Fibroblast of skin of left quadriceps (primary cell): ENCODE data around the gene TAP1.
"Not testable (repeated sequence)": the region's sequence is repeated elsewhere in the genome, so short reads cannot be mapped to it uniquely, and the experiment has no call there.

ENCODE experiments used
- DNase-seq, 2 experiments: peaks; one replicate each; pipeline ENCODE4 v3.0.0-alpha.2; 2013; ENCODE audit warnings: low read depth in 2 of 2

TAP1 gene

DNA sequence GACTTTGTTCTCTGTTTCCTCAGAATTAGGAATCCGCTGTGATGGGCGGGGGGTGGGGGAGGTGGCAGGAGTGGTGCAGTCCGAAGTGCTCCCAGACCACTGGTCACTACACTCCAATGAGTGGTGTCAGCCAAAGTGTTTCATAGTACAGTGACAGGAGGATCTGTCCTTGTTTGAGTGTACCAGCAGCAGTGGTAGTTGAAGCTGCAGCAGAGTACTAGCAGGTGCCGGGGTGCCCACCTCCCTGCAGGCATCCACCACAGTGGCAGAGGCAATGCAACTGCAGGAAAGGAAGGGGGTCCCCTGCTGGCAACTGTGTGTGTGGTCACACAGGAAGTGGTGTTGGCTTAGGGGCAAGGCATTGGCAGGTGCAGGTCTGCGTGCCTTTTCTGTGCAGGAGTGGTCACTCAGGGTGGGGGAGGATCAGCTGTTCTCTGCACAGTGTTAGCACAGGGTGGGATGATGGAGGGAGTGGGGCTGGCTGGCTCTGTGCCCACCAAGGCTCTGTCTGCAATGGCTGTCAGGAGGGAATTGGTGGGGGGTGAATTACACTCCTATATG, 46.4 kb downstream of the TAP1 start:
- no peak for DNase-seq

DNA sequence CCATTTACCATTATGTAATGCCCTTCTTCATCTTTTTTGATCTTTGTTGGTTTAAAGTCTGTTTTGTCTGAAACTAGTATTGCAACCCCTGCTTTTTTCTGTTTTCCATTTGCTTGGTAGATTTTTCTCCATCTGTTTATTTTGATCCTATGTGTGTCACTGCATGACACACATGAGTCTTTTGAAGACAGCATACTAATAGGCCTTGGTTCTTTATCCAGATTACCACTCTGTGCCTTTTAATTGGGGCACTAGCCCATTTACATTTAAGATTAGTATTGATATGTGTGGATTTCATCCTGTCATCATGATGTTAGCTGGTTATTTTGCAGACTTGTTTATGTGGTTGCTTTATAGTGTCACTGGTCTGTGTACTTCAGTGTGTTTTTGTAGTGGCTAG, 48.1 kb downstream of the TAP1 start:
- not testable (repeated sequence) for DNase-seq

- no peak for DNase-seq
Measured at GRCh38 chr6:32803416-32803815, 50.1 kb downstream of the TAP1 start.

DNA sequence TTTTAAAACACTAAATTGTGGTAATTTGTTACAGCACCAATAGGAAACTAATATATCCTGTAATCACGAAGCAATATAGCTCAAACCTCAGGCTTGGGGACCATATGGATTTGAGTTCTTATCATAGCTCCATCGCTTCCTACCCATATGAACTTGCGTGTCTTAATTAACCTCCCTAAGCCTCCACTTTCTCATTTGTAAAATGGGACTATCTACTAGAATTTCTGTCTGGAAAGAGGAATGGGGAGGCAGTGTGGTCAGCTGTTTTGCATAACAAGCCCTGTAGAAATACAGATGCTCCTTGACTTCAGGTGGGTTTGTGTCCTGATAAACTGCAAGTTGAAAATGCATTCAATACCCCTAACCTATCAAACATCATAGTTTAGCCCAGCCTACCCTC, 53.8 kb downstream of the TAP1 start:
- no peak for DNase-seq

DNA sequence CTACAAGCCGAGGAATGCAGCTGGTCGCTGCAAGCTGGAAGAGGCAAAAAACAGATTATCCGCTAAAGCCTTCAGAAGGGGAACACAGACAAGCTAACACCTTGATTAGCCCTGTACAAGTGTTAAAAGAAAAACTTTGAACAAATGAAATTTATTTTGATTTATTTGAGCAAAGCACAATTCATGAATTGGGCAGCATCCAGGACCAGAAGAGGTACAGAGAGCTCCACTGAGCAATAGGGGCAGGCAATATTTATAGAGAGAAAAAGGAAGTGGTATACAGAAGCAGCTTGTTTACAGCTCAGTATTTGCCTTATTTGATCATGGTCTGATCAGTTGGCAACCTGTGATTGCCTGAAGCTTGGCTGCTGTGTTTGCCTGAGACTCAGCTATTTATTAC, 54.3 kb downstream of the TAP1 start:
- DNase-seq: no peak

DNA sequence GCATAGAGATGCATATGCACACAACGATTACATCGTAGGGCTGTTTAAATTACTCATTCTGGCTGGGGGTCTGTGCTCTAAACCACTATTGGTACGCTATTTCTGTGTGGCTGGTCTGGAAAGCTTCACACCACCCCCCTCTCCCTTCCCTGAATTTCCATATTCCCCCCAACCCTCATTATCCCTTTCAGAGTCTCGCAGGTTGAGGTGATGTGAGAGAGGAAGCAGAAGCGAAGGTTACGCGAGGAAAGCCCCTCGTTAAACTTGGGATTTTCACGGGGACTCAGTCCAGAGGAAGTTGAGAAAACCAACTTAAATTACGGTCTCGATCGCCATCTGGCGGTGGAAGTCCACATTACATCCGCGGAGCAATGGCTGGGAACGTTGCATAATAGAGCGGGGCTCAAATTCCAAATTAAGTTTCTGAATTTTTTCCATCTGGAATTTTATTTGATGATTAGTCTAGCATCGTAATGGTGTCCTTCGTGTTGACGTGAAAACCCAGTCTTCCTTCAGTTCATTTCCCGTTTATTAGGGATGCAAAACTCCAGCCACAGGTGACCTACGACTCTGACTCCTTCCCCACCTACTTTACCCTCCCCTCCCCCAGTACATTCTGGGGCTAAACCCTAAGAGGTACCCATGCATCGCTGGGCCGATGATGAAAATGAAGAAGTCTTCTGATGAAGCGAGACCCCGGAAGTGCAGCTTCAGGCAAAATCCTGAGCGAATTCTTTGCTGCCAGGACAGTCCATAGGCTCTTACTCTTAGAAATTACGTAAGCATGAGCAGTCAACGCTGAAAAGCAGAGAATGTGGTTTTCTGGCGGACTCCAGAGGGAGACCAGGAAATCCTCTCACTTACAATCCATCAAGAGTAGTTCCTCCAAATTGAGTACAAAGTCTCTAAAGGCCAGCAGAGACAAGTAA, 56.4 kb downstream of the TAP1 start:
- peak; percentile 39 to 49 for DNase-seq
